ENCODE results near the gene C1orf105.

DNA sequence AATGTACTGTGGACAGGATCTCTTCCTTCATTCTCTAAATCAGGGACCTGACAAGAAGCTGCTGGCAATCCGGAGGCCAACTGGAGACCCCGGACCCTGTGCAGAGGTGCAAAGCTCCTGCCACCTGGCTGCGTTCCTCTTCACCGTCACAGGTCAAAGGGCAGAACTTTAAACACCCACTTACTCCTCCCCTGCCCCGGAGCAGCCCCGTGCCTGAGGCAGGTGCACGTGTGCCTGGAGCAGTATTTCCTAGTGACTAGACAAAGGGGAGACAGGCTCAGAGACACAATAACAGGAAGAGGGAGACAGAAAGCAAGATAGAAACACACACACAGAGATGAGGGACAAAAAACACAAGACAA is 30.0 kb downstream of the C1orf105 start:
- TF ChIP-seq, protein P1, sequence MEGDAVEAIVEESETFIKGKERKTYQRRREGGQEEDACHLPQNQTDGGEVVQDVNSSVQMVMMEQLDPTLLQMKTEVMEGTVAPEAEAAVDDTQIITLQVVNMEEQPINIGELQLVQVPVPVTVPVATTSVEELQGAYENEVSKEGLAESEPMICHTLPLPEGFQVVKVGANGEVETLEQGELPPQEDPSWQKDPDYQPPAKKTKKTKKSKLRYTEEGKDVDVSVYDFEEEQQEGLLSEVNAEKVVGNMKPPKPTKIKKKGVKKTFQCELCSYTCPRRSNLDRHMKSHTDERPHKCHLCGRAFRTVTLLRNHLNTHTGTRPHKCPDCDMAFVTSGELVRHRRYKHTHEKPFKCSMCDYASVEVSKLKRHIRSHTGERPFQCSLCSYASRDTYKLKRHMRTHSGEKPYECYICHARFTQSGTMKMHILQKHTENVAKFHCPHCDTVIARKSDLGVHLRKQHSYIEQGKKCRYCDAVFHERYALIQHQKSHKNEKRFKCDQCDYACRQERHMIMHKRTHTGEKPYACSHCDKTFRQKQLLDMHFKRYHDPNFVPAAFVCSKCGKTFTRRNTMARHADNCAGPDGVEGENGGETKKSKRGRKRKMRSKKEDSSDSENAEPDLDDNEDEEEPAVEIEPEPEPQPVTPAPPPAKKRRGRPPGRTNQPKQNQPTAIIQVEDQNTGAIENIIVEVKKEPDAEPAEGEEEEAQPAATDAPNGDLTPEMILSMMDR (conservative IDR thresholded peaks at IDR 0.05; ENCODE audit: low read depth, low read length), result no peak
- TF ChIP-seq EZH2 (IDR thresholded peaks at IDR 0.05; ENCODE audit: borderline replicate concordance, low read depth, low read length, poor library complexity, severe bottlenecking), result no peak

Data from A673 (cell line).